Activated CD8-positive, alpha-beta T cell treated with anti-CD3 and anti-CD28 coated beads, Interleukin-2, amount 10 ng/mL, durations not matched to agents 7 days and 5 days (primary cell): Measurements from ENCODE around the gene CD82. TPM values are rescaled to one million over a fixed set of nuclear protein-coding genes. Genes with fewer than 3 reads are reported as not detected.

Source experiments
- ATAC-seq: fragments of 150-1000 bp; cut with Tn5 transposase; one replicate; pipeline ENCODE4 v1.10.0; 2021; ENCODE audit warnings: moderate library complexity
- CTCF ChIA-PET: fragments of 350-600 bp; sonication (Branson Sonifier 250); formaldehyde crosslinking; loops from one replicate; lab custom pipeline; 2021; ENCODE audit warnings: antibody characterized with exemption; lab: Charles Lee
- POLR2A ChIA-PET: fragments of 350-600 bp; sonication (Branson Sonifier 250); formaldehyde crosslinking; loops from one replicate; lab custom pipeline; 2021; ENCODE audit warnings: antibody characterized with exemption; lab: Charles Lee
- DNase-seq: peaks from one replicate; pipeline ENCODE4 v3.0.0-alpha.2; 2020
- H3K27ac Mint-ChIP-seq: one replicate; pipeline ENCODE4 v1.8.0; 2021; ENCODE audit warnings: mild to moderate bottlenecking, mixed read lengths
- H3K27me3 Mint-ChIP-seq: one replicate; pipeline ENCODE4 v1.8.0; 2021; ENCODE audit warnings: low read depth, mixed read lengths
- H3K36me3 Mint-ChIP-seq: one replicate; pipeline ENCODE4 v1.8.0; 2021; ENCODE audit warnings: low read depth, mixed read lengths
- H3K4me1 Mint-ChIP-seq: one replicate; pipeline ENCODE4 v1.8.0; 2021; ENCODE audit warnings: low read depth, mixed read lengths
- H3K4me3 Mint-ChIP-seq: one replicate; pipeline ENCODE4 v1.8.0; 2021; ENCODE audit warnings: mild to moderate bottlenecking, mixed read lengths
- H3K9me3 Mint-ChIP-seq: one replicate; pipeline ENCODE4 v1.8.0; 2022; ENCODE audit warnings: mixed read lengths; ENCODE audit not compliant: insufficient read depth
- total RNA-seq, 2 experiments: library from RNA; stranded (reverse); gene quantifications; one replicate each; pipeline ENCODE4 v1.2.3, GENCODE V29; 2021

The CD82 gene
- total RNA-seq, 2 experiments from 2014 or later = 68.2 to 72.9 TPM

DNA sequence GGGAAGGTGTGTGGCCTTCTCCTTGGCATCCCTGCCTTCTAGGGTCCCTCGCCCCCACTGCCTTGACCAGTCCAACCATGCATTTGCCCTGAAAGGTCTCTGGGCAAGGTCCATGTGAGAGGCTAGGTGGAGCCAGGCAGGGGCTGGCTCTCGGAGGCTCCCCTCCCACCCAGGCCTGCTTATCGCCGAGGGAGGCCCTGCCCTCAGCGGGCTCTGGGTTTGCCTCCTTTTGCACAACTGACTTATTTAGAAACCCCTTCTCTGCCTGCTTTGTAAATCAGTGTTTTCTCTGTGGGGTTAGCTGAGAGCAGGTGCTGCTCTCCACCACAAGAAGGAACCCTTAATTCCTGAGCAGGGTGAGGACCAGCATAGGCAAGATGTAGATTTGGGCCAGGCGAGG lies 47.7 kb downstream of the CD82 start:
- Mint-ChIP-seq H3K36me3 (peaks cover 37% of the 10 kb centered on the region), H3K27ac (peak overlapping the region; percentile 63), H3K4me3 (no peak overlapping the region), H3K4me1 (peaks cover 66% of the 10 kb centered on the region), H3K9me3 (no peaks in the 10 kb centered on the region), H3K27me3 (no peaks in the 10 kb centered on the region)
- DNase-seq = no peak
- no peak for ATAC-seq
- CTCF ChIA-PET = interaction anchor here (1.6 to 10.6 kb wide), 3 partner anchors 49 to 61 kb away, joined by 5 to 334 read pairs (median 25); partner anchors contain the start of gene CD82
- POLR2A ChIA-PET = interaction anchor here (1.7 kb wide), 1 partner anchor 47 kb away, joined by 10 read pairs; the partner anchor contains the start of gene CD82

DNA sequence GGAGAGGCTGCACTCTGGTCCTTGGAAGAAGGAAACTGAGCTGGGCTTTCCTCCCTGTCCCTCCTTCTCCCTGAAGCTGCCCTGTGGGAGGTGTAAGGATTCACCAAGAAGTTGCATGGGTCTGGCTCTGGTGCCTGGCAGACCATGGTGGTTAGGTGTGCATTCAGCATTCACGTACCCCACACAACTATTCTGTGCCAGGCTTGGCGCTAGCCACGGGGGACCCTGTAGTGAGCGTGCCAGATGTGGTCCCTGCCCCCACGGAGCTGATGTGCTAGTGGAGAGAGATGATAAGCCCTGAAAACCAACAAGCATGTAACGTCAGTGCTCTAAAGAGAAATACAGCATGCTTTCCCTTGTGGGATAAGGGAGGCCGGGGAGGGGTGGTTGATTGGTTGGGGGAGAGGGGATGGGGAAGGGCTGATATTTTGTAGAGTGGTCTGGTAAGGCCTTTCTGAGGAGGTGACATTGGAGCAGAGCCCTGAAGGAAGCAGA lies 48.9 kb downstream of the CD82 start:
- ATAC-seq = no peak
- H3K27me3 Mint-ChIP-seq = no peaks in the 10 kb centered on the region
- no peak for DNase-seq
- POLR2A ChIA-PET = interaction anchor here (1.6 kb wide), 1 partner anchor 10 kb away, joined by 5 read pairs; no protein-coding TSS in a partner anchor
- H3K36me3 Mint-ChIP-seq = peaks cover 39% of the 10 kb centered on the region
- CTCF ChIA-PET = interaction anchor here (10.6 kb wide), 1 partner anchor 56 kb away, joined by 334 read pairs; no protein-coding TSS in a partner anchor
- no peaks in the 10 kb centered on the region for H3K9me3 Mint-ChIP-seq
- H3K4me1 Mint-ChIP-seq = peaks cover 55% of the 10 kb centered on the region
- no peak overlapping the region for H3K4me3 Mint-ChIP-seq
- peak overlapping the region; percentile 53 for H3K27ac Mint-ChIP-seq

DNA sequence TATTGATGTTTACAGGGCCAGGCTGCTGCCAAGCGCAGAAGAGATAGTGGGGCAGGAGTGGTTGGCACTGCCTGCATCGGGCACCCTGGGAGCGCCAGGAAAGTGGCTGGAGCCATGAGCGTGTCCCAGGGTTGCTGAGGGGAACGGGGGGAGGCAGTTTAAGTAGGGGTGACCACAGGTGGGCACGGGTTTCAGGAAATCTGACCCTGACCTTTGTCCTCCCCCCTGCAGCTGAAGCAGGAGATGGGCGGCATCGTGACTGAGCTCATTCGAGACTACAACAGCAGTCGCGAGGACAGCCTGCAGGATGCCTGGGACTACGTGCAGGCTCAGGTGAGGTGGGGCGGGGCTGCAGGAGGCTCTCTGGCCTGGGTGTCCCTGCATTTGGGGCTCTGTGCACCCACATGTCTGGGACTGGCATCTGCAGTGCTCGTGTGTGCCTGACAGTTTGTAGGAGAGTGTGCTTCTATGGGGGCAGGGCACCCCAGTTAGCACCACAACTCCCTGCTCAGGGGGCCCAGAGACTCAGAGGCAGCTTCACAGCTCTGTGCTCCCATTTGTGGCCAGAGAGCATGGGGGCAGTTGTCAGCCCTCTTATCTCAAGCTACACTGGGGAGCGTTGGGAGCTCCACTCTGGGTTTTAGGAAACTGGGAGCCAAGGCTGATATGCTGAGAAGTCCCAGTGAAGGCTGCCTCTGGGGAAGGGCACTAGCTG lies 49.7 kb downstream of the CD82 start:
- Mint-ChIP-seq H3K4me3 (no peak overlapping the region), H3K36me3 (peaks cover 33% of the 10 kb centered on the region), H3K9me3 (no peaks in the 10 kb centered on the region), H3K27ac (peak overlapping the region; percentile 48), H3K27me3 (no peaks in the 10 kb centered on the region), H3K4me1 (peaks cover 46% of the 10 kb centered on the region)
- ChIA-PET CTCF (interaction anchor here (0.7 to 10.6 kb wide), 3 partner anchors 10 to 57 kb away, joined by 3 to 334 read pairs (median 3); no protein-coding TSS in a partner anchor), POLR2A (interaction anchor here (1.6 kb wide), 1 partner anchor 9 kb away, joined by 5 read pairs; no protein-coding TSS in a partner anchor)
- ATAC-seq = no peak
- no peak for DNase-seq

DNA sequence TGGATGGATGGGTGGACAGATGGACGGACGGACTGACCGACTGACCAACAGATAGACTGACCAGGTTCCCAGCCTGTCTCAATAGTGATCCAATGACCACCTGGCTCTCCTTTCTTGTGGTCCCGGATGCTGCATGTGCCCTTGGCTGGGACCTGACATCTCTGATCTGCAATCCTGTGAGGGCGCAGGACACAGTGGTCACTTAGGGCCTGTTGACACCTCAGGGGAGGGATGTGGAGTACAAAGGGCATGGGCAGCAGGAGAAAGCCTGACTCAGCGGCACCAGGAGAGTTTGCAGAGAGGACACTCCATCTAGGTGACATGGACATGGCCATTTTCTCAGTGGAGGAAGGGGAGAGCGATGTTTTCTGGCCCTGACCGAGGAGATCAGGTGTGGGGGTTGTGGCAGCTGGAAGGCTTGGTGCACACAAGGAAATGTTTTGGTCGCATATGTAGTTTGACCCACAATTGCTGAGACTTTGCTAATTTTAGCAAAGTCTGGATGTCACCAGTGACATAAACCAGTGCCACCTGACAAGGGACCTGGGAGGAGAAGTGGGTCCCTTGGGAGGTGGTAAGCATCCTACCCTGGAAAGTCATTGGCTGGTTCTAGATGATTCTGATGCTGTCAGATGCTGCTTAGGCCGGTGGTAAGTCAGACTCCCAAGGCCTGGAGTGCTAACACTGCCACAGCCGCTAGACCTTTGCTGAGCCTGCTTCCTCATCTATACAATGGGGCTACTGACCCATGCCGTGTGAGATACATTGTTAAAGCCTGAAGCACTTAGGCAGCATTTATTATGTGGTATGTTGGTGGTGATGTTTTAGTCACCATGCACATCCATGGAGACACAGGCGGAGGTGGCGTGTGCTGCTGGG lies 50.7 kb downstream of the CD82 start:
- H3K4me3 Mint-ChIP-seq = no peak overlapping the region
- no peaks in the 10 kb centered on the region for H3K9me3 Mint-ChIP-seq
- H3K27ac Mint-ChIP-seq = peak overlapping the region; percentile 62
- peaks cover 38% of the 10 kb centered on the region for H3K36me3 Mint-ChIP-seq
- ATAC-seq (no peak), DNase-seq (no peak)
- H3K4me1 Mint-ChIP-seq = peaks cover 37% of the 10 kb centered on the region
- ChIA-PET CTCF (interaction anchor here (0.7 to 10.6 kb wide), 19 partner anchors 10 to 488 kb away, joined by 3 to 334 read pairs (median 6); partner anchors contain the start of gene CD82), POLR2A (no interaction called here)
- H3K27me3 Mint-ChIP-seq = no peaks in the 10 kb centered on the region

DNA sequence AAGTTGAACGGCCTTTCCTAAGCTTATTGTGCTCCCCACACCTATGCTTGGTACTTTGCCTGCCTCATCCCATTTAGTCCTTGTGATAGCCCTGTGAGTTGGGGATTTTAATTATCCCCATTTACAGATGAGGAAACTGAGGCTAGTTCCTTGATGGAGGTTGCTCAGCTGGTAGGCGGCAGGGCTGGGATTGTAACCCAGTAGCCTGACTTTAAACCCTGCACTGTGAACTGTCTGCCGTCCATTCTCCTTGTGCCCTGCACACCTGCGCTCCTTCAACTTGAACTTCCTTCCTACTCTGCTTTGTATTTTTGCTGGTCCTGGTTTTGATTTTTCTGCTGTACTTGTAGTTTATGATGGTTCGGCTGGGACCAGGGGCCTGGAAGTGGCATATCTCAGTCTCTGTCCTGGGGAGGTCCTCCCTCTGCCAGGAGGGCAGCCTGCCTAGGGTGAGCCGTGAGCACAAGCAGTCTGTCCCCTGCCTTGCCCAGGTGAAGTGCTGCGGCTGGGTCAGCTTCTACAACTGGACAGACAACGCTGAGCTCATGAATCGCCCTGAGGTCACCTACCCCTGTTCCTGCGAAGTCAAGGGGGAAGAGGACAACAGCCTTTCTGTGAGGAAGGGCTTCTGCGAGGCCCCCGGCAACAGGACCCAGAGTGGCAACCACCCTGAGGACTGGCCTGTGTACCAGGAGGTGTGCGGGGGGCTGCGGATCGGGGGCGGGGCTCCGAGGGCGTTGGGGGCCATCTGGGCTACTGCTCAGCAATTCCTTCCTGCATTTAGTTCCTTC lies 52.4 kb downstream of the CD82 start:
- no peaks in the 10 kb centered on the region for H3K27me3 Mint-ChIP-seq
- H3K9me3 Mint-ChIP-seq = no peaks in the 10 kb centered on the region
- peaks cover 38% of the 10 kb centered on the region for H3K36me3 Mint-ChIP-seq
- H3K4me3 Mint-ChIP-seq = no peak overlapping the region
- no peak for ATAC-seq
- POLR2A ChIA-PET = no interaction called here
- no peak for DNase-seq
- peaks cover 27% of the 10 kb centered on the region for H3K4me1 Mint-ChIP-seq
- CTCF ChIA-PET = interaction anchor here (0.6 to 10.6 kb wide), 30 partner anchors 8 to 512 kb away, joined by 3 to 334 read pairs (median 4); partner anchors contain the start of gene CD82
- H3K27ac Mint-ChIP-seq = no peak overlapping the region

DNA sequence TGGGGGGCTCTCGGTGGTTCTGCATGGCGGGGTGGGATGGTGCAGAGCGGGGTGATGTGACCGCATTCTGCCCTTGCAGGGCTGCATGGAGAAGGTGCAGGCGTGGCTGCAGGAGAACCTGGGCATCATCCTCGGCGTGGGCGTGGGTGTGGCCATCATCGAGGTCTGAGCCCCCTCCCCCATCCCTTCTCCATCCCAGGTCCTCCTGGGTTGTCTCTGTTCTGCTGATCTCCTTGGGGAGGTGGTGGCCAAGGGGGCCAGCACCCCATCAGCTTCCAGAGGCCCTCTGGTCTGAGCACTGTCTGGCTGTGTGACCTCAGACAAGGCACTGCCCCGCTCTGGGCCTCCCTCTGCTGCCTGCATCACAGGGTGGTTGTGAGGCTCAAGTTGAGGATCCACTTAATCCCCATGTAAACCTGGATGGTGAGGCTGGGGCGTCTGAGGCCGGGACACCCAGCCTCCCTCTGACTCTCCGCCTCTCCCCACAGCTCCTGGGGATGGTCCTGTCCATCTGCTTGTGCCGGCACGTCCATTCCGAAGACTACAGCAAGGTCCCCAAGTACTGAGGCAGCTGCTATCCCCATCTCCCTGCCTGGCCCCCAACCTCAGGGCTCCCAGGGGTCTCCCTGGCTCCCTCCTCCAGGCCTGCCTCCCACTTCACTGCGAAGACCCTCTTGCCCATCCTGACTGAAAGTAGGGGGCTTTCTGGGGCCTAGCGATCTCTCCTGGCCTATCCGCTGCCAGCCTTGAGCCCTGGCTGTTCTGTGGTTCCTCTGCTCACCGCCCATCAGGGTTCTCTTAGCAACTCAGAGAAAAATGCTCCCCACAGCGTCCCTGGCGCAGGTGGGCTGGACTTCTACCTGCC lies 53.3 kb downstream of the CD82 start:
- peaks cover 38% of the 10 kb centered on the region for H3K36me3 Mint-ChIP-seq
- ChIA-PET CTCF (interaction anchor here (1.6 to 10.6 kb wide), 3 partner anchors 61 to 292 kb away, joined by 4 to 334 read pairs (median 7); no protein-coding TSS in a partner anchor), POLR2A (no interaction called here)
- DNase-seq (no peak), ATAC-seq (no peak)
- H3K4me3 Mint-ChIP-seq = no peak overlapping the region
- no peaks in the 10 kb centered on the region for H3K27me3 Mint-ChIP-seq
- H3K27ac Mint-ChIP-seq = no peak overlapping the region
- peaks cover 27% of the 10 kb centered on the region for H3K4me1 Mint-ChIP-seq
- H3K9me3 Mint-ChIP-seq = no peaks in the 10 kb centered on the region

DNA sequence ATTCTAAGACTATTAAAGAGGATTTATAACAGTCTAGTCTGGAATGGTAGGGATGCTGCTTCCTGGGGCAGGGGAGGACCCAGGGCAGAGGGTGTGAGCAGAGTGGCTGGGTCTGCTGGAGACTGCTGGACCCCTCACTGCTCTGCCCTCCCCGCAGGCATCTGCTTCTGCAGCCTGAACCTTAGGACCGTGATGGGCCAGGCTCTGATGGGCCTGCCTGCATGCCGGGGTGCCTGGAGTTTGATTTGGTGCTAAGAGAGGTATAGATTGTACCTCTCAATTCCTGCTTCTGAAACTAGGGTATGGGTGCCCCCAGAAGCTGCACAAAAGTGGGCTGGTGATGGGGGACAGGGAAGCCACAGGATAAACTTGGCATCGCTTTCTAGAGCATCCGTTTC lies 54.9 kb downstream of the CD82 start:
- Mint-ChIP-seq H3K4me1 (peaks cover 16% of the 10 kb centered on the region), H3K27me3 (no peaks in the 10 kb centered on the region), H3K36me3 (peaks cover 32% of the 10 kb centered on the region), H3K4me3 (no peak overlapping the region), H3K27ac (no peak overlapping the region), H3K9me3 (no peaks in the 10 kb centered on the region)
- ATAC-seq (no peak), DNase-seq (peak; percentile 13)
- POLR2A ChIA-PET = no interaction called here
- CTCF ChIA-PET = interaction anchor here (2.3 to 7.9 kb wide), 3 partner anchors 9 to 291 kb away, joined by 7 to 63 read pairs (median 12); no protein-coding TSS in a partner anchor

DNA sequence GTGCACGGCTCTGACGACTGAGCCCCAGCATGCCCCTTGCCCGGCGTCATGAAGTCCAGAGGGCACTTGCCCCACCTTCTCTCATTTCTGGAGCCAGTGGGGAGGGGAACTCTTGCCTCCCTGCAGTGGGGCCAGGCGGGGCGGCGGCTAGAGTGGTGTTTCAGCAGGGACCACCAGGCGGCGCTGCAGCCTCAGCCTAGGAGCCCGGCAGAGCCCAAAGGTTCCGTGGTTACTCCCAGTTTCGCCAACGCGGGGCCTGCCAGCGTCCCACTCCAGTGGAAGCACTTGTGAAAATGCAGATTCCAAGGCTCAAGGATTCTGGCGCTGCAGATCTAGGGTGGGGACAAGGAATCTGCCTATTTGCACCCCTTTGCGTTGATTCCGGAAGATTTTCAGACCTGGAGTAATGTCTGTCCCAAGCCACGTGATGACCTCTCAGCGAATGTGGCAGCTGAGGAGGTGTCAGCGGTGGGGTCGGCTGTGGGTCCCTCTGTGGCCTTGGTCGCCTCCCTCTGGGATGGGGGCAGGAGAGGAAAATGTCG lies 55.7 kb downstream of the CD82 start:
- Mint-ChIP-seq H3K9me3 (no peaks in the 10 kb centered on the region), H3K27ac (no peak overlapping the region), H3K4me1 (peaks cover 13% of the 10 kb centered on the region), H3K36me3 (peaks cover 27% of the 10 kb centered on the region), H3K27me3 (no peaks in the 10 kb centered on the region), H3K4me3 (no peak overlapping the region)
- DNase-seq (peak; percentile 65), ATAC-seq (peak; percentile 65)
- ChIA-PET CTCF (interaction anchor here (0.8 to 7.9 kb wide), 9 partner anchors 10 to 290 kb away, joined by 3 to 63 read pairs (median 7); partner anchors contain the start of gene CD82), POLR2A (no interaction called here)

DNA sequence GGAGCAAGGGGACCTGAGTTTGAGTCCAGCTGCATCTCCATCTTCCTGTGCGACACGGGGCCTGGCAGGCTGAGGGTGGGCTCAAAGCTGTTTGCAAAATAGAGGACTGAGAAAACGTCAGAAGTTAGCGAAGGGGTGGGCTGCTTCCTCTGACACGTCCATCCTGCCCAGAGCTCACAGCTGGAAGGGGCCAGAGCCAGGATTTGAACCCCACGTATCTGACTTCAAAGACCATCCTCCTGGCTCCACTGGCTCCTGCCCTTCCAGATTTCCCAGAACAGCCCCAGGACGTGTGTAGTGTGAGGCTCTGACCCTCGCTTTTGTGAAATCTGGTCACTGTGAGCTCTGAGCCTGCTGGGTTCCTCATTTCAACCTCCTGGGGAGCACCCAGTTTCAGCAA lies 56.3 kb downstream of the CD82 start:
- DNase-seq = peak; percentile 13
- CTCF ChIA-PET = interaction anchor here (0.8 to 7.9 kb wide), 8 partner anchors 10 to 290 kb away, joined by 3 to 63 read pairs (median 6); partner anchors contain the start of gene CD82
- Mint-ChIP-seq H3K4me3 (no peak overlapping the region), H3K27ac (no peak overlapping the region), H3K36me3 (peaks cover 24% of the 10 kb centered on the region), H3K4me1 (peaks cover 13% of the 10 kb centered on the region), H3K9me3 (no peaks in the 10 kb centered on the region), H3K27me3 (no peaks in the 10 kb centered on the region)
- POLR2A ChIA-PET = no interaction called here
- ATAC-seq = no peak

DNA sequence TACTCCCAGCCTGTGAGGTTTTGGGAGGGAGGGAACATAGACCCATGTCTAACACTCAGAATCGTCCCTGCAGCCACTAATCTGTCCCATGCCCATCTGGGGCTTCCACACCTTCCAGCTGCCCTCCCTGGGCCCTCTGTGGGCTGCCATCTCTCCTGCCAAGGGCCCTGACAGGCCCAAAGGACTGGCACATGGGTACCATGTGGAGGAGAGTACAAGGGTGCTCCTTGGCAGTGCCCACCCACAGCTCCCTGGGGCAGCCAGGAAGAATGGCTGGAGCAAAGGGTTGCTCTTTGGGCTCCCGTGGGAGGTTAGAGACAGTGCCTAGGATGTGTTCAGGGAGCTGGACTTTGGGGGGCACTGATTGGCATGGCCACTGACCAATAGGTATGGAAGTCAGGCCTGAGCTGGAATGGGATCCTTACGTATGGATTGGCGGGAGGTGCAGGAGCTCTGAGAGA lies 56.8 kb downstream of the CD82 start:
- H3K4me3 Mint-ChIP-seq = no peak overlapping the region
- no peaks in the 10 kb centered on the region for H3K27me3 Mint-ChIP-seq
- ChIA-PET POLR2A (no interaction called here), CTCF (interaction anchor here (0.8 to 7.9 kb wide), 8 partner anchors 10 to 289 kb away, joined by 3 to 63 read pairs (median 6); partner anchors contain the start of gene CD82)
- ATAC-seq = no peak
- peak overlapping the region; percentile 39 for H3K27ac Mint-ChIP-seq
- no peaks in the 10 kb centered on the region for H3K9me3 Mint-ChIP-seq
- H3K36me3 Mint-ChIP-seq = peaks cover 24% of the 10 kb centered on the region
- H3K4me1 Mint-ChIP-seq = peaks cover 13% of the 10 kb centered on the region
- DNase-seq = peak; percentile 8
